Loucy (cell line): ENCODE results near the gene TLR5.

ENCODE experiments used
- H2AFZ ChIP-seq: fragments of 200-600 bp; sonication (generic); 2 replicates; pipeline ENCODE4 v1.6.0; 2016; ENCODE audit warnings: antibody characterized with exemption, mild to moderate bottlenecking, low read length, moderate library complexity
- H3F3A ChIP-seq: fragments of 200-600 bp; 2 replicates; pipeline ENCODE4 v1.6.0; 2016; ENCODE audit warnings: antibody characterized with exemption, low read depth, mild to moderate bottlenecking
- H3K27me3 ChIP-seq: fragments of 200-600 bp; sonication (generic); 2 replicates; pipeline ENCODE4 v1.6.1; 2014; ENCODE audit warnings: low read length, mild to moderate bottlenecking; ENCODE audit not compliant: insufficient read depth, poor library complexity, severe bottlenecking
- H3K36me3 ChIP-seq: fragments of 200-600 bp; sonication (generic); 2 replicates; pipeline ENCODE4 v1.6.1; 2016; ENCODE audit warnings: low read length; ENCODE audit not compliant: insufficient read depth
- H3K4me1 ChIP-seq: fragments of 200-600 bp; sonication (generic); 2 replicates; pipeline ENCODE4 v1.5.1; 2014; ENCODE audit warnings: low read length, mild to moderate bottlenecking; ENCODE audit not compliant: insufficient read depth, poor library complexity, severe bottlenecking
- H3K4me2 ChIP-seq: fragments of 200-600 bp; sonication (generic); 2 replicates; pipeline ENCODE4 v1.6.0; 2014; ENCODE audit warnings: antibody characterized with exemption, low read length, low read depth, mild to moderate bottlenecking; ENCODE audit not compliant: poor library complexity, severe bottlenecking
- H3K4me3 ChIP-seq: fragments of 200-600 bp; sonication (generic); 2 replicates; pipeline ENCODE4 v1.5.1; 2014; ENCODE audit warnings: low read length, mild to moderate bottlenecking, mixed read lengths; ENCODE audit not compliant: poor library complexity, severe bottlenecking
- H3K79me2 ChIP-seq: fragments of 200-600 bp; sonication (generic); 2 replicates; pipeline ENCODE4 v1.6.1; 2014; ENCODE audit warnings: low read length; ENCODE audit not compliant: insufficient read depth
- H3K9ac ChIP-seq: fragments of 200-600 bp; sonication (generic); 2 replicates; pipeline ENCODE4 v1.6.0; 2014; ENCODE audit warnings: mild to moderate bottlenecking, low read depth, low read length, moderate library complexity; ENCODE audit not compliant: poor library complexity, severe bottlenecking
- H3K9me2 ChIP-seq: fragments of 200-600 bp; sonication (generic); replicated peaks from 2 replicates; pipeline ENCODE4 v1.6.1; 2016; ENCODE audit warnings: low read depth, low read length, mixed read lengths
- H3K9me3 ChIP-seq: fragments of 200-600 bp; sonication (generic); 2 replicates; pipeline ENCODE4 v1.6.1; 2014; ENCODE audit warnings: mild to moderate bottlenecking, antibody characterized with exemption, low read length, low read depth; ENCODE audit not compliant: insufficient read depth
- H4K20me1 ChIP-seq: fragments of 200-600 bp; sonication (generic); 2 replicates; pipeline ENCODE4 v1.6.0; 2014; ENCODE audit warnings: antibody characterized with exemption, low read length, mild to moderate bottlenecking; ENCODE audit not compliant: insufficient read depth, poor library complexity, severe bottlenecking
- CTCF ChIP-seq: fragments of 200-600 bp; sonication (generic); conservative IDR thresholded peaks from 2 replicates; pipeline ENCODE4 v1.5.1; 2014; ENCODE audit warnings: mild to moderate bottlenecking, antibody characterized with exemption, low read length
- EZH2phosphoT487 ChIP-seq: fragments of 200-600 bp; IDR thresholded peaks from 2 replicates; pipeline ENCODE4 v1.6.1; 2018; ENCODE audit warnings: antibody characterized with exemption, mild to moderate bottlenecking, moderate library complexity, borderline replicate concordance

The TLR5 gene

GRCh38 chr1:223095870-223096269 lies 47.2 kb downstream of the TLR5 start:
- Histone ChIP-seq H3K4me2 (no peak overlapping the region), H3K4me3 (no peak overlapping the region), H3K36me3 (no peaks in the 10 kb centered on the region), H3K9ac (no peak overlapping the region), H3K9me2 (no peaks in the 10 kb centered on the region), H3K9me3 (no peaks in the 10 kb centered on the region), H3K79me2 (no peaks in the 10 kb centered on the region), H3K27me3 (no peaks in the 10 kb centered on the region), H4K20me1 (no peaks in the 10 kb centered on the region), H2AFZ (no peak overlapping the region), H3F3A (no peaks in the 10 kb centered on the region), H3K4me1 (no peaks in the 10 kb centered on the region)
- TF ChIP-seq EZH2phosphoT487 (no peak), CTCF (no peak)

- Histone ChIP-seq H3K4me2 (no peak overlapping the region), H3K9ac (no peak overlapping the region), H3F3A (no peaks in the 10 kb centered on the region), H3K79me2 (no peaks in the 10 kb centered on the region), H4K20me1 (no peaks in the 10 kb centered on the region), H3K9me2 (no peaks in the 10 kb centered on the region), H3K4me1 (no peaks in the 10 kb centered on the region), H3K36me3 (no peaks in the 10 kb centered on the region), H2AFZ (no peak overlapping the region), H3K4me3 (no peak overlapping the region), H3K27me3 (no peaks in the 10 kb centered on the region), H3K9me3 (no peaks in the 10 kb centered on the region)
- TF ChIP-seq CTCF (no peak), EZH2phosphoT487 (no peak)
Measured at GRCh38 chr1:223091896-223092295, 51.2 kb downstream of the TLR5 start.

DNA sequence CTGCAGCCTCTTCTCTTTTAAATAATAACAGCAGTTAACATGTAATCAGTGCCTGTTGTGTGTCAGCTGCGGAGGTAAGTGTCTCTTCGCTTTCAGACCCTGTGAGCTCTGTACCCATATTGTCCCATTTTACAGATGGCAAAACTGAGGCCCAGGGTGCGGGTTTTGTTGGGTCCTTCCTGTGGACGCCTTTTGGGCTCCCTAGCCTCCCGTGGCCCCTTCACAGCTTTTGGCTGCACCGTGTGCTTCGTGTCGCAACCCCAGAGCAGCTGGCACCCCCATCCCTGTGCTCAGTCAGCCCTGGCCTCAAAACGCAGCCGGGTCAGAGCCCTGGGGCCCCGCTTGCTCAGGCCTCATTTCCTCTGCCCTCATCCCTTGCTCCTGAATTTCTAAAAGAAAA lies 53.8 kb downstream of the TLR5 start:
- no peak overlapping the region for H3K4me3 ChIP-seq
- H3K9ac ChIP-seq: no peak overlapping the region
- no peaks in the 10 kb centered on the region for H4K20me1 ChIP-seq
- H3K4me2 ChIP-seq: no peak overlapping the region
- H3K9me3 ChIP-seq: no peaks in the 10 kb centered on the region
- H3K9me2 ChIP-seq: no peaks in the 10 kb centered on the region
- TF ChIP-seq EZH2phosphoT487 (no peak), CTCF (no peak)
- H3F3A ChIP-seq: no peaks in the 10 kb centered on the region
- H3K4me1 ChIP-seq: no peaks in the 10 kb centered on the region
- no peaks in the 10 kb centered on the region for H3K27me3 ChIP-seq
- H3K36me3 ChIP-seq: no peaks in the 10 kb centered on the region
- H3K79me2 ChIP-seq: no peaks in the 10 kb centered on the region
- no peak overlapping the region for H2AFZ ChIP-seq
